Measurements from ENCODE around the gene ATG7.

The ATG7 gene

DNA sequence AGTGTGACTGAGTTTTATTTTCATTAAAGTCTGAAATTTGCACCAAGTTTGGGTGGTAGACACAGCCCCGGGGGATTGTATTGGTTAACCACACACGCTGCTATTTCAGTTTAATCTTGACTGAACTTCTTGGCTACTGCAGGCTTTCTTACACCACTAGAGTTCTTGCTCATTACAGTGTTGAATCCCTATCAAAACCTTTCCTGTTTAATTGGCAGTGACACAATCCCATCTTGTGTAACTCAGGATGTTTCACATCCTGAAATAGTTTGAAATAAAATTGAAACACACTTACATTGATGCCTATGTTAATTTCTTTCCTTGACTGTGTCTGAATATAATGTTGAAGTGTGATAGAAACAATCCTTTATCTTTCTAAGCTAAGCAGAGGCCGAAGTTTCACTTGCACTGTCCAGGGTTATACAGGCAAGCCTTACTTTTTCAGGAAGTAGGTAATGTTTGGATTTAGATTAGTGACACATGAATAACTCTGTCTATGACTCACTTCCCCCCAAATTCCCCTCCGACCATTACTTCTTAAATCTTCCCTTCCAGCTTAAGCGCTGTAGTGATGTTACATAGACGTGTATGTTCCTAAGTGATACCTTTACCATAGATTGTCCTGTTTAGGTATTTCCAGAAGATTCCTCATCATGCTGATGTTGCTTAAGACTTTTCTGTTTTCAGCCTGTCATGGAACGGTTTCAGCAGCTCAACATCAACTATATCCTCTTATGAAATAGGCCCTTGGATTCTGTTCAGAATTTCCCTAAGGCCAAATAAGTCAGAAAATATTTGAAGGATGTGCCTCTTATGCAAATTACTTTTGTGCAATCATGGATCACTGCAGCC lies 16.8 kb downstream of the ATG7 start:
- in situ Hi-C loops (cut with MboI; ENCODE audit: low pct_unique_long_range_greater_than_20kb, low sequenced_read_pairs, unreplicated experiment) = no loop called here
- TF ChIP-seq, protein P1, sequence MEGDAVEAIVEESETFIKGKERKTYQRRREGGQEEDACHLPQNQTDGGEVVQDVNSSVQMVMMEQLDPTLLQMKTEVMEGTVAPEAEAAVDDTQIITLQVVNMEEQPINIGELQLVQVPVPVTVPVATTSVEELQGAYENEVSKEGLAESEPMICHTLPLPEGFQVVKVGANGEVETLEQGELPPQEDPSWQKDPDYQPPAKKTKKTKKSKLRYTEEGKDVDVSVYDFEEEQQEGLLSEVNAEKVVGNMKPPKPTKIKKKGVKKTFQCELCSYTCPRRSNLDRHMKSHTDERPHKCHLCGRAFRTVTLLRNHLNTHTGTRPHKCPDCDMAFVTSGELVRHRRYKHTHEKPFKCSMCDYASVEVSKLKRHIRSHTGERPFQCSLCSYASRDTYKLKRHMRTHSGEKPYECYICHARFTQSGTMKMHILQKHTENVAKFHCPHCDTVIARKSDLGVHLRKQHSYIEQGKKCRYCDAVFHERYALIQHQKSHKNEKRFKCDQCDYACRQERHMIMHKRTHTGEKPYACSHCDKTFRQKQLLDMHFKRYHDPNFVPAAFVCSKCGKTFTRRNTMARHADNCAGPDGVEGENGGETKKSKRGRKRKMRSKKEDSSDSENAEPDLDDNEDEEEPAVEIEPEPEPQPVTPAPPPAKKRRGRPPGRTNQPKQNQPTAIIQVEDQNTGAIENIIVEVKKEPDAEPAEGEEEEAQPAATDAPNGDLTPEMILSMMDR (IDR thresholded peaks at IDR 0.05; ENCODE audit: extremely low read depth, insufficient read depth, missing control alignments) = no peak
- peak; percentile 41 for DNase-seq (ENCODE audit: low spot score)

- in situ Hi-C loops (cut with MboI; ENCODE audit: low pct_unique_long_range_greater_than_20kb, low sequenced_read_pairs, unreplicated experiment) = no loop called here
- DNase-seq (ENCODE audit: low spot score) = no peak
- TF ChIP-seq, protein P1 (IDR thresholded peaks at IDR 0.05; ENCODE audit: extremely low read depth, insufficient read depth, missing control alignments) = no peak
These were observed 17.7 kb downstream of the ATG7 start for GRCh38 chr3:11289864-11290263.

- TF ChIP-seq, protein P1 (IDR thresholded peaks at IDR 0.05; ENCODE audit: extremely low read depth, insufficient read depth, missing control alignments) = no peak
- in situ Hi-C loops (cut with MboI; ENCODE audit: low pct_unique_long_range_greater_than_20kb, low sequenced_read_pairs, unreplicated experiment) = no loop called here
- no peak for DNase-seq (ENCODE audit: low spot score)
These were observed 18.8 kb downstream of the ATG7 start for GRCh38 chr3:11290743-11291680.

GRCh38 chr3:11291808-11292207 lies 19.6 kb downstream of the ATG7 start:
- in situ Hi-C loops (cut with MboI; ENCODE audit: low pct_unique_long_range_greater_than_20kb, low sequenced_read_pairs, unreplicated experiment) = no loop called here
- DNase-seq (ENCODE audit: low spot score) = no peak
- TF ChIP-seq, protein P1 (IDR thresholded peaks at IDR 0.05; ENCODE audit: extremely low read depth, insufficient read depth, missing control alignments) = no peak

DNA sequence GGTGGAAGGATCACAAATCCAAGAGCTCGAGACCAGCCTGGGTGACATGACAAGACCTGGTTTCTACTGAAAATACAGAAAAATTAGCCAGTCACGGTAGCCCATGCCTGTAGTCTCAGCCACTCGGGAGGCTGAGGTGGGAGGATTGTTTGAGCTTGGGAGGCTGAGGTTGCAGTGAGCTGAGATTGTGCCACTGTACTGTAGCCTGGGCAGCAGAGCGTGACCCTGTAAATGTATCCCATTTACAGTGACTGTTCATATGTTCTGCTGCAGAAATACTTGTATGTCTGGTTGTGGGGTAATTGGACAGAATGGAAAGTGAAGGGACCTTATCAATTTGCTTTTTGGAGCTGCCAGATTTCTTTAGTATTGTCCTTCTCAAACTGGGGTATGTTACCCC lies 24.9 kb downstream of the ATG7 start:
- DNase-seq (ENCODE audit: low spot score) = no peak
- in situ Hi-C loops (cut with MboI; ENCODE audit: low pct_unique_long_range_greater_than_20kb, low sequenced_read_pairs, unreplicated experiment) = no loop called here
- TF ChIP-seq, protein P1 (IDR thresholded peaks at IDR 0.05; ENCODE audit: extremely low read depth, insufficient read depth, missing control alignments) = no peak

DNA sequence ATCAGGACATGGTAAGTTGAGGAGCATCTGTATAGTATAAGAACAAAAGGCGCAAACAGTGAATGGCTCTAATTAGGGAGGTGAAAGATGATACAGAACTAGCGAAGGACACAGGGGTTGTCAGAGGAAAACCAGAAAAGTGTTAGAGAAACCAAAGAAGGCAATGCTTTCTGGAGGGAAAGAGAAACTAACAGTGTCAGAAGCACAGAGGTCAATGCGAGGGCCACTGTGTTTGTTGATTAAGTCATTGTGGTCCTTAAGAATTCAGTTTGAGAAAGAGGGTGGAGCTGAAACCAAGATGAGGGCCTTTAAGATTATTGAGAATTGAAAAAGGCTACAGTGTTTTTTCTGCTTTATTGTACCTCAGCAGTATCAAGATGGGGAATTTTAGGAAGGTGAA lies 28.8 kb downstream of the ATG7 start:
- DNase-seq (ENCODE audit: low spot score) = peak; percentile 52
- TF ChIP-seq, protein P1 (IDR thresholded peaks at IDR 0.05; ENCODE audit: extremely low read depth, insufficient read depth, missing control alignments) = no peak
- in situ Hi-C loops (cut with MboI; ENCODE audit: low pct_unique_long_range_greater_than_20kb, low sequenced_read_pairs, unreplicated experiment) = no loop called here
